Small intestine (tissue), 7 donors: ENCODE measurements around the gene OTOA. TPM values are rescaled to one million over a fixed set of nuclear protein-coding genes. Genes with fewer than 3 reads are reported as not detected.
A peak's percentile ranks its signal among the peaks of the same experiment; 100 is the strongest.
"Not testable (repeated sequence)": the region's sequence is repeated elsewhere in the genome, so short reads cannot be mapped to it uniquely, and the experiment has no call there.

Experiments used
- DNase-seq, 2 donors: peaks; one replicate each; pipeline versions ENCODE4 v3.0.0 to v3.0.0-alpha.2; 2013
- FAIRE-seq: peaks from 2 replicates; lab custom pipeline; 2012; peaks lifted over from hg19 to GRCh38; lab: Jason Lieb, UNC
- H3K27ac ChIP-seq, 3 donors: one replicate each; pipeline ENCODE4 v1.5.1; 2013; ENCODE audit warnings: low read length in 2 of 3, mild to moderate bottlenecking in 2 of 3, control low read depth in 1 of 3, inconsistent platforms in 1 of 3, low read depth in 1 of 3, moderate library complexity in 1 of 3
- H3K27me3 ChIP-seq, 3 donors: one replicate each; pipeline ENCODE4 v1.6.1; 2013; ENCODE audit warnings: low read length in 3 of 3, inconsistent platforms in 1 of 3; ENCODE audit not compliant: control insufficient read depth in 3 of 3, insufficient read depth in 3 of 3
- H3K36me3 ChIP-seq, 3 donors: one replicate each; pipeline ENCODE4 v1.6.1; 2013; ENCODE audit warnings: low read length in 3 of 3, inconsistent platforms in 1 of 3, low read depth in 1 of 3, mild to moderate bottlenecking in 1 of 3, moderate library complexity in 1 of 3; ENCODE audit not compliant: control insufficient read depth in 3 of 3, insufficient read depth in 2 of 3
- H3K4me1 ChIP-seq, 3 donors: one replicate each; pipeline ENCODE4 v1.6.1; 2013; ENCODE audit warnings: low read length in 2 of 3, inconsistent platforms in 1 of 3, low read depth in 1 of 3, mild to moderate bottlenecking in 1 of 3, moderate library complexity in 1 of 3; ENCODE audit not compliant: control insufficient read depth in 3 of 3, insufficient read depth in 2 of 3
- H3K4me3 ChIP-seq, 3 donors: one replicate each; pipeline ENCODE4 v1.5.1; 2013; ENCODE audit warnings: low read length in 3 of 3, control low read depth in 1 of 3, inconsistent platforms in 1 of 3, low read depth in 1 of 3, mild to moderate bottlenecking in 1 of 3, moderate library complexity in 1 of 3
- H3K9me3 ChIP-seq, 2 donors: one replicate each; pipeline ENCODE4 v1.6.1; 2013; ENCODE audit warnings: low read depth in 1 of 2, low read length in 1 of 2; ENCODE audit not compliant: control insufficient read depth in 2 of 2, insufficient read depth in 1 of 2
- WGBS, 3 donors: extraction: QIAGEN DNeasy Blood & Tissue Kit; methylation state at CpG; one replicate each; pipeline ENCODE4 v1.1.7; 2013; 5-methylcytosine and 5-hydroxymethylcytosine counted together
- polyA plus RNA-seq, 4 donors: library from polyadenylated mRNA; stranded (reverse) in 3 of 4; unstranded in 1 of 4; fragments of 200-250 nt in 3 of 4; fragments of 120-200 nt in 1 of 4; gene quantifications; one replicate each; pipeline versions ENCODE4 v1.2.1 to v1.2.3, GENCODE V29; 2013
- donor health status: healthy with polysubstance abuse.
- donor health status: control.
- donor health status: control.
- donor health status: Bipolar disorder and iron deficiency.
- donor health status: healthy.

Gene OTOA
- polyA plus RNA-seq, 4 donors = 0.03 to 0.27 (median 0.09) TPM; not detected in 1

- peaks cover 0 to 26% (median 2%) of the 10 kb centered on the region in 3 donors for H3K36me3 ChIP-seq
- FAIRE-seq = no peak
Measured at GRCh38 chr16:21634216-21634615, 29.6 kb upstream of the OTOA start.

GRCh38 chr16:21635694-21636093, 28.1 kb upstream of the OTOA start:
- not testable (repeated sequence) for H3K27me3 ChIP-seq, H3K9me3 ChIP-seq, H3K4me1 ChIP-seq, DNase-seq, H3K4me3 ChIP-seq, FAIRE-seq, H3K27ac ChIP-seq
- peaks cover 0 to 17% (median 0%) of the 10 kb centered on the region in 3 donors for H3K36me3 ChIP-seq
- 90 to 98% (median 97%) methylated on average over 9 of the region's 9 CpGs for WGBS, 3 donors

More at GRCh38 chr16:21634216-21634615, 29.6 kb upstream of the OTOA start:
- 91 to 94% (median 92%) methylated on average over 5 of the region's 5 CpGs for WGBS, 3 donors
- Histone ChIP-seq H3K27me3 (no peaks in the 10 kb centered on the region), H3K27ac (no peak overlapping the region), H3K4me1 (no peaks in the 10 kb centered on the region), H3K4me3 (no peak overlapping the region), H3K9me3 (no peaks in the 10 kb centered on the region)
- no peak for DNase-seq

DNA sequence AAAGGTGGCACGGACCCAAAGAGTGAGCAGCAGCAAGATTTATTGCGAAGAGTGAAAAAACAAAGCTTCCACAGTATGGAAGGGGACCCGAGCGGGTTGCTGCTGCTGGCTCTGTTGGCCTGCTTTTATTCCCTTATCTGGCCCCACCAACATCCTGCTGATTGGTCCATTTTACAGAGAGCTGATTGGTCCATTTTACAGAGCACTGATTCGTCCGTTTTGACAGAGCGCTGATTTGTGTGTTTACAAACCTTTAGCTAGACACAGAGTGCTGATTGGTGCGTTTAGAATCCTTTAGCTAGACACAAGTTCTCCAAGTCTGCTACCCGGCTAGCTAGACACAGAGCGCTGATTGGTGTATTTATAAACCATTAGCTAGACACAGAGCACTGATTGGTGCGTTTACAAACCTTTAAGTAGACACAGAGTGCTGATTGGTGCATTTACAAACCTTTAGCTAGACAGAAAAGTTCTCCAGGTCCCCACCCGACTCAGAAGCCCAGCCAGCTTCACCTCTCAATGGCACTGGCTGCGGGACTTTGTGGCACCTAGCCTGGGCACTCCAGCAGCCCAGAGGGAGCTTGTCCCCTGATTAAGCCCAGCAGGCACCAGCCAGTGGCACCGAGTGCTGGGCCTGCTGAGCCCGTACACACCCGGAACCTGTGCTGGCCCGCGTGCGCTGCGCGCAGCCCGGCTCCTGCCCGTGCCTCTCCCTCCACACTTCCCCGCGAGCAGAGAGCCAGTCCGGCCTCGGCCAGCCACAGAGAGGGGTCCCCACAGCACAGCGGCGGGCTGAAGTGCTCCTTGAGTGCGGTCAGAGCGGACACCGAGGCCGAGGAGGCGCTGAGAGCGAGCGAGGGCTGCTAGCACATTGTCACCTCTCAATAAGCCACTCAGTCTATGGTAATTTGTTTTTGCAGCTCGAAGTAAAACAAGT, 26.5 kb upstream of the OTOA start:
- no peak overlapping the region for H3K4me3 ChIP-seq
- no peak for FAIRE-seq
- 96 to 97% (median 96%) methylated on average over 37 of the region's 37 CpGs for WGBS, 3 donors
- DNase-seq = no peak
- H3K9me3 ChIP-seq = no peaks in the 10 kb centered on the region
- H3K27me3 ChIP-seq = no peaks in the 10 kb centered on the region
- no peak overlapping the region for H3K27ac ChIP-seq
- no peaks in the 10 kb centered on the region for H3K4me1 ChIP-seq
- peaks cover 0 to 17% (median 0%) of the 10 kb centered on the region in 3 donors for H3K36me3 ChIP-seq

GRCh38 chr16:21638573-21638975, 25.2 kb upstream of the OTOA start:
- no peak overlapping the region for H3K27ac ChIP-seq
- DNase-seq = peak in 1 of 2 donors; percentile 61
- H3K4me1 ChIP-seq = no peaks in the 10 kb centered on the region
- no peaks in the 10 kb centered on the region for H3K9me3 ChIP-seq
- WGBS, 3 donors = 49 to 60% (median 54%) methylated on average over 4 of the region's 4 CpGs
- no peak overlapping the region for H3K4me3 ChIP-seq
- H3K36me3 ChIP-seq = peaks cover 0 to 17% (median 0%) of the 10 kb centered on the region in 3 donors
- H3K27me3 ChIP-seq = no peaks in the 10 kb centered on the region
- no peak for FAIRE-seq

DNA sequence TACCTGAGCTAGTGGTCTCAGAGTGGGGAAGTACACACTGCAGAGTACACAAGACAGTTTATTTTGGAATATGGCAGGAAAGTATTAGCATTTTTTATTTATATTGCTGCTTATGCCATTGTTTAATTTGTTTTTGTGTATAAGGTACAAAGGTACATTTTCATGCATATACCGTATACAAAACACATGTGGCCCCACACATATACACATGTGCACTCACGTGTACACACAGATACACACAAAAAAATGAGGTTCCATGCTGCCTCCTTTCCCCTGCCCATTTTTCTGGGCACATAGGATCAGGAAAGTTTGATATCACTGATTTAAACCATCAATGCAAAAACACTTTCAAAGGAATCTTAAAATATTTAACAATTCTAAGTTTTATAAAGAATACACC, 24.3 kb upstream of the OTOA start:
- Histone ChIP-seq H3K9me3 (no peaks in the 10 kb centered on the region), H3K4me3 (no peak overlapping the region), H3K4me1 (no peaks in the 10 kb centered on the region), H3K27ac (no peak overlapping the region), H3K27me3 (no peaks in the 10 kb centered on the region), H3K36me3 (peaks cover 0 to 12% (median 0%) of the 10 kb centered on the region in 3 donors)
- FAIRE-seq = no peak
- 79 to 87% (median 84%) methylated on average over 2 of the region's 2 CpGs for WGBS, 3 donors
- no peak for DNase-seq

DNA sequence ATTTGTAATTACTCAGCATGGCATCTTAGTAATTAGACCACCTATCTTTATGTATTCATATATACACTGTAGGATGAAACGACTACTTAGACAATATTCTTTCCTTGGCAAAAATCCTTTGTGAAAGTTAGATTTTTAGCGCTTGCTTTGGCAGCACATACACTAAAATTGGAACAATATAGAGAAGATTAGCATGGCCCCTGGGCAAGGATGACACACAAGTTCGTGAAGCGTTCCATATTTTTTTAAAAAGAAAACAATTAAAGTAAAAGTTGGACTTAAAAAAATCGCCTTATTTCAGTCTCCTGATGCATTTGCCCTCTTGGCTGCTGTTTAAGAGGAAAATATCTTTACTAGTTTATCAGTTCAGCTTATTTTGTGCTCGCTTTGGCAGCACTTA, 21.9 kb upstream of the OTOA start:
- Histone ChIP-seq H3K9me3 (no peaks in the 10 kb centered on the region), H3K27me3 (no peaks in the 10 kb centered on the region), H3K36me3 (peaks cover 0 to 4% (median 0%) of the 10 kb centered on the region in 3 donors), H3K4me1 (peaks cover 0 to 2% (median 0%) of the 10 kb centered on the region in 3 donors), H3K27ac (no peak overlapping the region), H3K4me3 (no peak overlapping the region)
- FAIRE-seq (no peak), DNase-seq (no peak)
- 77 to 92% (median 87%) methylated on average over 6 of the region's 6 CpGs for WGBS, 3 donors

GRCh38 chr16:21642861-21643260, 20.9 kb upstream of the OTOA start:
- Histone ChIP-seq H3K27ac (no peak overlapping the region), H3K9me3 (no peaks in the 10 kb centered on the region), H3K27me3 (no peaks in the 10 kb centered on the region), H3K4me3 (no peak overlapping the region), H3K36me3 (peaks cover 0 to 10% (median 2%) of the 10 kb centered on the region in 3 donors), H3K4me1 (peaks cover 0 to 4% (median 0%) of the 10 kb centered on the region in 3 donors)
- DNase-seq (no peak), FAIRE-seq (no peak)
- WGBS, 3 donors = 75 to 86% (median 82%) methylated on average over 7 of the region's 7 CpGs

DNA sequence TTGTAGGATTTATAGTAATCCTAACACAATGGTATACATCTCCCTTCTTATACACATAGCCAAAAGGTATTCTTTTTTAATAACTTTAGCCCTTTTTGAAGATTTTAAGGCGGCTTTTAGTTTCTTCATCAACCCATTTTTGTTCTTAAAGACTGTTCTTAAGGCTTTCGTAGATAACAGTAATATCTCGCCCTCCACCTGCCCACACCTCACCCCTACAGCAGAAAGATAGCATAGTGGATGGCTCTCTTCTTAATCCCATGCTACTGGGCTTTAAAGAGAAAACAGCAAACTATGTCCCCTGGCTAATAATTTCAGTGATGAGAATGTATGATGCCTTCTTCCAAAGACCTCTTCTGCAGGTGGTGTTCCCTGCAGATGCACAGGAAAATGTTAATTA, 20.0 kb upstream of the OTOA start:
- no peak for FAIRE-seq
- Histone ChIP-seq H3K4me1 (peaks cover 0 to 5% (median 0%) of the 10 kb centered on the region in 3 donors), H3K9me3 (no peaks in the 10 kb centered on the region), H3K4me3 (no peak overlapping the region), H3K27me3 (no peaks in the 10 kb centered on the region), H3K27ac (no peak overlapping the region), H3K36me3 (peaks cover 0 to 12% (median 2%) of the 10 kb centered on the region in 3 donors)
- 92 to 97% (median 96%) methylated on average over 3 of the region's 3 CpGs for WGBS, 3 donors
- no peak for DNase-seq
